Kidney (tissue), 14 donors: ENCODE measurements around the gene FBLN1. TPM values are rescaled to one million over a fixed set of nuclear protein-coding genes. Genes with fewer than 3 reads are reported as not detected.
"Not testable (repeated sequence)": the region's sequence is repeated elsewhere in the genome, so short reads cannot be mapped to it uniquely, and the experiment has no call there.

Experiments
- DNase-seq, 5 donors: peaks; one replicate each; pipeline ENCODE4 v3.0.0-alpha.2; 2013 to 2020
- FAIRE-seq: peaks from 2 replicates; lab custom pipeline; 2012; peaks lifted over from hg19 to GRCh38; lab: Jason Lieb, UNC
- H3K27ac ChIP-seq, 2 donors: one replicate each; pipeline ENCODE4 v1.7.0; 2013; ENCODE audit warnings: low read depth in 2 of 2, low read length in 2 of 2, inconsistent platforms in 1 of 2
- H3K27me3 ChIP-seq: one replicate; pipeline ENCODE4 v1.7.1; 2013; ENCODE audit warnings: low read length, inconsistent platforms; ENCODE audit not compliant: control insufficient read depth, insufficient read depth
- H3K36me3 ChIP-seq, 3 donors: one replicate each; pipeline versions ENCODE4 v1.7.0 to v1.7.1; 2013; ENCODE audit warnings: low read length in 3 of 3, control low read depth in 1 of 3, inconsistent platforms in 1 of 3; ENCODE audit not compliant: insufficient read depth in 3 of 3, control insufficient read depth in 2 of 3
- H3K4me1 ChIP-seq, 3 donors: one replicate each; pipeline versions ENCODE4 v1.7.0 to v1.7.1; 2013; ENCODE audit warnings: low read length in 3 of 3, inconsistent platforms in 1 of 3, low read depth in 1 of 3; ENCODE audit not compliant: control insufficient read depth in 2 of 3, insufficient read depth in 2 of 3
- H3K4me3 ChIP-seq, 3 donors: one replicate each; pipeline versions ENCODE4 v1.7.0 to v1.8.1; 2013; ENCODE audit warnings: low read length in 3 of 3, control low read depth in 1 of 3, inconsistent platforms in 1 of 3
- H3K9ac ChIP-seq, 3 donors: one replicate each; pipeline versions ENCODE4 v1.7.0 to v1.7.1; 2013; ENCODE audit warnings: low read length in 3 of 3, control low read depth in 1 of 3, inconsistent platforms in 1 of 3
- H3K9me3 ChIP-seq, 3 donors: one replicate each; pipeline versions ENCODE4 v1.7.0 to v1.7.1; 2013; ENCODE audit warnings: low read length in 3 of 3, control low read depth in 1 of 3, inconsistent platforms in 1 of 3; ENCODE audit not compliant: control insufficient read depth in 2 of 3, insufficient read depth in 1 of 3
- intact Hi-C: fragments of 100-400 bp; cut with DNase I; formaldehyde crosslinking; loops from one replicate; pipeline ENCODE4 v1.11.1; 2022
- polyA plus RNA-seq: library from polyadenylated mRNA; stranded (reverse); fragments of 350-450 nt; fragmentation: Illumina TruSeq; extraction: RNeasy Lipid Tissue Mini Kit (QIAGEN cat#74804); gene quantifications from one replicate; pipeline ENCODE4 v1.2.3, GENCODE V29; 2014; ENCODE audit warnings: low read depth, low replicate concordance; ENCODE audit not compliant: insufficient read depth
- total RNA-seq: library from RNA; stranded (reverse); fragmentation: NEBNext Ultra II Directional; extraction: Animal tissue kit (Norgen Biotek cat#: 25700); gene quantifications from one replicate; pipeline ENCODE4 v1.2.1, GENCODE V29; 2021
- TF ChIP-seq, protein P1 (sequence below): IDR thresholded peaks from 3 replicates; pipeline ENCODE4 v1.5.1; 2012; ENCODE audit warnings: mild to moderate bottlenecking, moderate library complexity, borderline replicate concordance; ENCODE audit not compliant: insufficient read depth; ENCODE audit errors: extremely low read depth
- donor health status: control.
- donor health status: control.
- donor health status: control.
- donor health status: control.
- donor health status: control.
- donor health status: DM: yes; HTN: yes; CAD: no.
- donor health status: Normal renal cell carcinoma (clear cell type).

The FBLN1 gene
- total and polyA plus RNA-seq, 2 donors from 2014 or later, result 23.3 to 105 TPM

DNA sequence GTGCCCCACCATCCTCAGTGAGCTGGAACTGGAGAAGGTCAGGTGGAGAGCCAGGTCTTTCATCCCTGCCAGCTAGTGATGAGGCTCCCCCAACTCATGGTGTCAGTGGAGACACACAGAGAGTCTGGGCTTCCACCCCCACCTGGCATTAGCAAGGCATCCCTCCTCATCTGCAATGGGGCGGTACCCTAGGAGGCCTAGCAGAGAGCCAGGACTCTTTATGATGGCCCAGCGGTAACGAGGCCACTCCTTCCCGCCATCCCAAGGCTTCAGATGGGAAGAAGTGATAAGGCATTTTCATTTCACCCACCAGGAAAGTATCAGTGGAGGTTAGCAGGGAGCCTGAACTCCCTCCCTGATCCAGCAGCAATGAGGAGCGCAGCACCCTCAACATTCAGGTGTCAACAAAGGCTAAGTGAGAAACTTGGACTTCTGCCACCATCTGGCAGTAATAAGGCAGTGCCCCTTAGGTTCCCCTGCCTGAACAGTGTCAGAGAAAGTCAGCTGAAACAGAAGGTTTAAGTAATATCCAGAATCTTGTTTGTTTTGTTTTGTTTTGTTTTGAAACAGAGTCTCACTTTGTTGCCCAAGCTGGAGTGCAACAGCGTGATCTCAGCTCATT lies 40.5 kb upstream of the FBLN1 start:
- TF ChIP-seq, protein P1, sequence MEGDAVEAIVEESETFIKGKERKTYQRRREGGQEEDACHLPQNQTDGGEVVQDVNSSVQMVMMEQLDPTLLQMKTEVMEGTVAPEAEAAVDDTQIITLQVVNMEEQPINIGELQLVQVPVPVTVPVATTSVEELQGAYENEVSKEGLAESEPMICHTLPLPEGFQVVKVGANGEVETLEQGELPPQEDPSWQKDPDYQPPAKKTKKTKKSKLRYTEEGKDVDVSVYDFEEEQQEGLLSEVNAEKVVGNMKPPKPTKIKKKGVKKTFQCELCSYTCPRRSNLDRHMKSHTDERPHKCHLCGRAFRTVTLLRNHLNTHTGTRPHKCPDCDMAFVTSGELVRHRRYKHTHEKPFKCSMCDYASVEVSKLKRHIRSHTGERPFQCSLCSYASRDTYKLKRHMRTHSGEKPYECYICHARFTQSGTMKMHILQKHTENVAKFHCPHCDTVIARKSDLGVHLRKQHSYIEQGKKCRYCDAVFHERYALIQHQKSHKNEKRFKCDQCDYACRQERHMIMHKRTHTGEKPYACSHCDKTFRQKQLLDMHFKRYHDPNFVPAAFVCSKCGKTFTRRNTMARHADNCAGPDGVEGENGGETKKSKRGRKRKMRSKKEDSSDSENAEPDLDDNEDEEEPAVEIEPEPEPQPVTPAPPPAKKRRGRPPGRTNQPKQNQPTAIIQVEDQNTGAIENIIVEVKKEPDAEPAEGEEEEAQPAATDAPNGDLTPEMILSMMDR, result no peak
- H3K9me3 ChIP-seq, result no peaks in the 10 kb centered on the region
- H3K27me3 ChIP-seq, result no peaks in the 10 kb centered on the region
- no peak overlapping the region for H3K27ac ChIP-seq
- no peak for DNase-seq
- intact Hi-C loops, result no loop called here
- FAIRE-seq, result no peak
- H3K4me3 ChIP-seq, result no peak overlapping the region
- H3K9ac ChIP-seq, result no peak overlapping the region
- H3K36me3 ChIP-seq, result no peaks in the 10 kb centered on the region
- no peaks in the 10 kb centered on the region for H3K4me1 ChIP-seq

DNA sequence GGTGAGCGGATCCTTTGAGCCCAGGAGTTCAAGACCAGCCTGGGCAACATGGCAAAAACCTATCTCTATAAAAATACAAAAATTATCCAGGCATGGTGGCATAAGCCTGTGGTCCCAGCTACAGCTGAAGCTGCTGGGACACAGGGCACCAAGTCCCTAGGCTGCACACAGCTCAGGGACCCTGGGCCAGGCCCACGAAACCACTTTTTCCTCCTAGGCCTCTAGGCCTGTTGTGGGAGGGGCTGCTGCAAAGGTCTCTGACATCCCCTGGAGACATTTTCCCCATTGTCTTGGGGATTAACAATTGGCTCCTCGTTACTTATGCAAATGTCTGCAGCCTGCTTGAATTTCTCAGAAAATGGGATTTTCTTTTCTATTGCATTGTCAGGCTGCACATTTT lies 39.0 kb upstream of the FBLN1 start:
- H3K4me3 ChIP-seq, H3K27me3 ChIP-seq, H3K36me3 ChIP-seq, H3K9ac ChIP-seq, H3K4me1 ChIP-seq, FAIRE-seq, H3K27ac ChIP-seq, intact Hi-C loops, H3K9me3 ChIP-seq: not testable (repeated sequence)
- peak in 1 of 5 donors; percentile 14 for DNase-seq

DNA sequence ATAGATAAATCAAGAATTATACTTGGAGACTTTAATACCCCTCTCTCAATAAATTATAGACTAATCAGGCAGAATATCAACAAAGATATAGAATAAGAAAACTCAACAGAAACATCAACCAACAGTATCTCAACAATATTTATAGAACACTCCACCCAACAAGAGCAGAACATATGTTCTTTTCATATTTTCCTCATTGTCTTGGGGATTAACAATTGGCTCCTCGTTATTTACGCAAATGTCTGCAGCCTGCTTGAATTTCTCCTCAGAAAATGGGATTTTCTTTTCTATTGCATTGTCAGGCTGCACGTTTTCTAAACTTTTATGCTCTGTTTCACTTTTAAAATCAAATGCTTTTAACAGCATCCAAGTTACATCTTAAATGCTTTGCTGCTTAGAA lies 37.0 kb upstream of the FBLN1 start:
- no peak overlapping the region for H3K27ac ChIP-seq
- peaks cover 0 to 3% (median 0%) of the 10 kb centered on the region in 3 donors for H3K4me1 ChIP-seq
- H3K9ac ChIP-seq, result no peak overlapping the region
- no peaks in the 10 kb centered on the region for H3K36me3 ChIP-seq
- DNase-seq (no peak), FAIRE-seq (no peak)
- TF ChIP-seq, protein P1, result no peak
- no peaks in the 10 kb centered on the region for H3K9me3 ChIP-seq
- intact Hi-C loops, result no loop called here
- H3K4me3 ChIP-seq, result no peak overlapping the region
- no peaks in the 10 kb centered on the region for H3K27me3 ChIP-seq

DNA sequence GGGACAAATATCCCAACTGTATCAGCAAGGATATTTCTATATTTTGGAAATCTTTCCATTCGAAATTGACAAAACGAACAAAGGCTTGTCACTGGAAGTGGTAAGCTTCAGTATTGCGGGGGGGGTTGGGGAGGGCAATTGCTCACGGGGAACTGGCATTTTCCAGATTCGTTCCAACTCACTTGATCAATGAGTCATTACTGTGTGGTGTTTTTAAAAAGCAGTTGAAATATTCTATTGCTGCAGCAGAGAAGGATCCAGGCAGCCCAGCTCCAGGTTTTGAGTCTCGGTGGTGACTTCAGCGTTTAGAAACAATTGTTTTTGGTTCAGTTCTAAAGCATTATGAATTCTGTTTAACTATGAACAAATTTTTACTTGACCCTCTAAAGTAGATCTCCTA lies 33.8 kb upstream of the FBLN1 start:
- peaks cover 0 to 3% (median 0%) of the 10 kb centered on the region in 3 donors for H3K4me1 ChIP-seq
- H3K27me3 ChIP-seq, result no peaks in the 10 kb centered on the region
- TF ChIP-seq, protein P1, result no peak
- H3K27ac ChIP-seq, result peak overlapping the region in 1 of 2 donors; percentile 27
- no peak overlapping the region for H3K4me3 ChIP-seq
- FAIRE-seq, result no peak
- no peak overlapping the region for H3K9ac ChIP-seq
- DNase-seq, result peak in 2 of 5 donors; percentile 4 to 22
- H3K36me3 ChIP-seq, result no peaks in the 10 kb centered on the region
- no peaks in the 10 kb centered on the region for H3K9me3 ChIP-seq
- intact Hi-C loops, result no loop called here
